NB4 (cell line): ENCODE data around the gene SAXO1.

ENCODE experiments used
- DNase-seq: peaks from one replicate; pipeline ENCODE4 v3.0.0; 2010; ENCODE audit warnings: low read depth
- H3K4me3 ChIP-seq: one replicate; pipeline ENCODE4 v1.5.1; 2011; ENCODE audit warnings: mild to moderate bottlenecking, low read depth, low read length, moderate library complexity
- MAX ChIP-seq: IDR thresholded peaks from 2 replicates; pipeline ENCODE4 v1.6.1; 2011; ENCODE audit warnings: low read depth, low read length
- MYC ChIP-seq: IDR thresholded peaks from 2 replicates; pipeline ENCODE4 v1.6.1; 2011; ENCODE audit warnings: low read depth, low read length
- POLR2A ChIP-seq: IDR thresholded peaks from 2 replicates; pipeline ENCODE4 v1.6.1; 2011; ENCODE audit warnings: mild to moderate bottlenecking; ENCODE audit not compliant: insufficient read length; ENCODE audit errors: extremely low read depth
- TF ChIP-seq, protein P1 (sequence below): IDR thresholded peaks from one replicate; pipeline ENCODE4 v1.5.1; 2012; ENCODE audit warnings: low read depth, low read length

SAXO1 gene

DNA sequence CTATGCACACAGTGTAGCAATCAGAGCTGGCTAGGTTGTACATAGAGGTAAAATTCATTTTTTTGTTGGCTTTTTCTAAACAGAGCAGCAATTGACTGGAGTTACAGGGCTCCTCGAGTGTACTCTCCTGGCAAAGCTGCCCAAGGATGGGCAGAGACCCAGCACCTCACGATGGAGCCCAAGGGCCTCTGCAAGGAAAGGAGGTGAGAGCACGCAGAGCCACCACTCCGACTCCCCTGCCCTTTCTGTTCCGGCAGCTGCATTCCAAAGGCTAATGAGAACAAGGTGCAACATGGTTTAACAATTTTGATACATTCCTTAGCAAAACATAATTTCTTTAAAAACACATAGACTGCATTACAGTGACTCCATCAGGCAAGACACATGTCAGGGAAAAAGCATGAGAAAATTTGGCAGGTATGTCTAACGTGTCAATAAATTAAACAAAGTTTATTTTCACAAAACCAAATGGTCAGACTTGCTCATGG is 47.5 kb downstream of the SAXO1 start:
- H3K4me3 ChIP-seq = no peak overlapping the region
- TF ChIP-seq MYC = no peak
- no peak for TF ChIP-seq MAX
- TF ChIP-seq, protein P1, sequence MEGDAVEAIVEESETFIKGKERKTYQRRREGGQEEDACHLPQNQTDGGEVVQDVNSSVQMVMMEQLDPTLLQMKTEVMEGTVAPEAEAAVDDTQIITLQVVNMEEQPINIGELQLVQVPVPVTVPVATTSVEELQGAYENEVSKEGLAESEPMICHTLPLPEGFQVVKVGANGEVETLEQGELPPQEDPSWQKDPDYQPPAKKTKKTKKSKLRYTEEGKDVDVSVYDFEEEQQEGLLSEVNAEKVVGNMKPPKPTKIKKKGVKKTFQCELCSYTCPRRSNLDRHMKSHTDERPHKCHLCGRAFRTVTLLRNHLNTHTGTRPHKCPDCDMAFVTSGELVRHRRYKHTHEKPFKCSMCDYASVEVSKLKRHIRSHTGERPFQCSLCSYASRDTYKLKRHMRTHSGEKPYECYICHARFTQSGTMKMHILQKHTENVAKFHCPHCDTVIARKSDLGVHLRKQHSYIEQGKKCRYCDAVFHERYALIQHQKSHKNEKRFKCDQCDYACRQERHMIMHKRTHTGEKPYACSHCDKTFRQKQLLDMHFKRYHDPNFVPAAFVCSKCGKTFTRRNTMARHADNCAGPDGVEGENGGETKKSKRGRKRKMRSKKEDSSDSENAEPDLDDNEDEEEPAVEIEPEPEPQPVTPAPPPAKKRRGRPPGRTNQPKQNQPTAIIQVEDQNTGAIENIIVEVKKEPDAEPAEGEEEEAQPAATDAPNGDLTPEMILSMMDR = no peak
- TF ChIP-seq POLR2A = no peak
- DNase-seq = no peak

- no peak overlapping the region for H3K4me3 ChIP-seq
- TF ChIP-seq POLR2A (no peak), MYC (no peak), MAX (no peak)
- TF ChIP-seq, protein P1 = no peak
- DNase-seq = no peak
Observed at GRCh38 chr9:18982262-18982620, 50.8 kb downstream of the SAXO1 start.

- no peak for DNase-seq
- no peak for TF ChIP-seq MAX
- TF ChIP-seq, protein P1 = no peak
- TF ChIP-seq POLR2A = no peak
- no peak for TF ChIP-seq MYC
- H3K4me3 ChIP-seq = no peak overlapping the region
Observed at GRCh38 chr9:18981476-18982261, 51.3 kb downstream of the SAXO1 start.

- H3K4me3 ChIP-seq = no peak overlapping the region
- TF ChIP-seq POLR2A (no peak), MYC (no peak), MAX (no peak)
- TF ChIP-seq, protein P1 = no peak
Observed at GRCh38 chr9:18980189-18980588, 52.8 kb downstream of the SAXO1 start.

DNA sequence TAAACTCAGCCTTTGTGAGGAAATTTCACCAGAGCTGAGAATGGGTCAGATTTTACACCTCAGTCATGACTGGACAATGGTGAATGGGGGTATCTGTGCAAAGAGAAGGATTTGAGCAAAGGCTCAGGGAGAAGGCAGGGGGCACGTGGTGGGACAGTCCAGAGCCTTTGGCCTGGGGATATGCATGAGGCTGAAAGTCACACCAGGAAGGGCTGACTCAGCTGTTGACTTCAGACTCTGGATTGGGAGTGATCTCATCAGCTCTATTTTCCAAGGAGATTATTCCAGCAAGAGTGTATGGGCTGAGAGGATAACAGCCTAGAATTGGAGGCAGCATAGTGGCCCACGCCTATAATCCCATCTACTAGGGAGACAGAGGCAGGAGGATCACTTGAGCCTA is 53.6 kb downstream of the SAXO1 start:
- TF ChIP-seq MYC = no peak
- TF ChIP-seq POLR2A = no peak
- no peak for TF ChIP-seq MAX
- TF ChIP-seq, protein P1 = no peak
- H3K4me3 ChIP-seq = no peak overlapping the region
- no peak for DNase-seq

More at GRCh38 chr9:18980189-18980588, 52.8 kb downstream of the SAXO1 start:
- no peak for DNase-seq
